Activated CD4-positive, alpha-beta T cell treated with anti-CD3 and anti-CD28 coated beads, Interleukin-2, amount 50 U/mL, for 24 hours (primary cell): ENCODE data around the gene CACNA2D2.

Experiments used
- DNase-seq, 2 donors: peaks; one replicate each; pipeline ENCODE4 v3.0.0-alpha.2; 2020; ENCODE audit warnings: low read depth in 1 of 2, low spot score in 1 of 2

The CACNA2D2 gene

DNA sequence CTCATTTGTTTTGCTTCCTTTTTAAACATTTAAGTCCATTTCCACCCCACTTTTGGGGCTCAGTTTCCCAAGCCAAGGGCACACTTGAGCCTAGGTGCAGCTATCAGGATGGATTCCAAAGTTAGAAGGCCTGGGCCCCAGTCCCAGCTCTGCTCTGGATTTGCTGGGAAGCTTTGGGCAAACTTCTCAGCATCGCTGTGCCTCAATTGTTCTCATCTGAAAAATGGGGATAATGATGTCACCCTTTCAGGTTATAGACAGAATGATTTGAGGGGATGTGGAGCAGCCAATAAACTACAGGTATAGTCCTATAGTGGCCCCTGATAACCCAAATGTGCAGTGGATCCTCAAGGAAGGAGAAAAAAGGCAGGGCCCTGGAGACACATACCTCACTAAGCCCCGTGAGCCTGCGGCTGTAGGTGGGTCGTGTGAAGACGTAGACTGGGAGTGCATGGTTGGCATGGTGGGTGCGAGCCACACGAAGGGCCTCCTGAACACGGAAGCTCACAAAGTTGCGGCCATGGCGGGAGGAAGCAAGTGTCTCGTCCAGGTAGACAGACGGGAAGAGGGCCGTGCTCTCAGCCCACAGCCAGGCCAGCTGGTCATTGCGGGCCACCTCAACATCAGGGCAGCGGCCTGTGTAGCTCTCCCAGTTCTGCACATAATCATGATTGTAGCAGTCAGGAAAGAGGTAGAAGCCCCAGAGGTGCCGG, 184.1 kb downstream of the CACNA2D2 start:
- DNase-seq = no peak

- no peak for DNase-seq
Observed at GRCh38 chr3:50318615-50319014, 184.8 kb downstream of the CACNA2D2 start.

GRCh38 chr3:50318163-50318562, 185.3 kb downstream of the CACNA2D2 start:
- DNase-seq = no peak

DNA sequence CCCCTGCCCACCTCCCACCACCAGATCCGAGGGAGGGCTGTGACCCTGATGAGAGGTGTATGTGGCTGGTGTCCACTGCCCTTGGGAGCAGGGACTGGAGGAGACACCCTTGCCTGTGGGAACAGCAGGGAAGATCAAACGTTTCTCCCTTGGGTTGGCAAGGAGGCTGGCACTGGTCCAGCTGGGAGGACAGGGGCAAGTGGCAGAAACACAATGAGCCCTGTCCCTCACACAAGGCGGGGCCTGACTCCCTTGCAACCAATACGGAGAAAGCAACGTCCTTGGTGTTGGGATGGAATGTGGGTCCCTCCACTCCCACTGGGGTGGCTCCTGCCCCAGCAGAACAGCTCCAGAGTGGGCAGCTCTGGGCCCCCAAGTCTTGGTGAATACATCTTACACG, 186.1 kb downstream of the CACNA2D2 start:
- DNase-seq = no peak

DNA sequence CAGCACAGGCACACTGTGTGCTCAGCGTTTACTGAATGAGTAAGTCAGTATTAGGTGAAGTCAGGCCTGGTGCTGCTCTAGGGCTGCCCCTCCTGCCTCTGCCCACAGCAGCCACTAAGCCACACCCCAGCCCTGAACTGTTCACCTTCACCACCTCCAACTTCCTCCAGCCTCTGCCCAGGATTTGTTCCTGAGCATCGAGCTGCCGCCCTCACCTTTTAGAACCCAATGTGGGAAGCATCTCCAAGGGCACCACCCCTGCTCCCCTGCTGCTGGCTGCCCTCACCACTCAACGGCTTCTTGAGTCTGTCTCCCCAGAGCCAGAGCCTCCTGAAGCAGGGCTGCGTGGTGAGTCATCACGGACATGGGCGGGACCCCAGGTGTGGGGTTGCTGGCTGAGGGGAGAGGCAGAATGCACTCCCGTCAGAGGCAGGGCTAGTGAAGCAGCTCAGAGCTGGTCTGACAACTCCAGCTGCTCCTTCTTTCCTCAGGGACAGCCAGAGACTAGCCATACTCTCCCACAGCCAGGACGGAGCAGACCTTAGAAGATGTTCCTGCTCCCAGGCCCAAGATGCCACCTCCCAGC, 186.7 kb downstream of the CACNA2D2 start:
- no peak for DNase-seq

- no peak for DNase-seq
Observed at GRCh38 chr3:50314816-50315215, 188.6 kb downstream of the CACNA2D2 start.

DNA sequence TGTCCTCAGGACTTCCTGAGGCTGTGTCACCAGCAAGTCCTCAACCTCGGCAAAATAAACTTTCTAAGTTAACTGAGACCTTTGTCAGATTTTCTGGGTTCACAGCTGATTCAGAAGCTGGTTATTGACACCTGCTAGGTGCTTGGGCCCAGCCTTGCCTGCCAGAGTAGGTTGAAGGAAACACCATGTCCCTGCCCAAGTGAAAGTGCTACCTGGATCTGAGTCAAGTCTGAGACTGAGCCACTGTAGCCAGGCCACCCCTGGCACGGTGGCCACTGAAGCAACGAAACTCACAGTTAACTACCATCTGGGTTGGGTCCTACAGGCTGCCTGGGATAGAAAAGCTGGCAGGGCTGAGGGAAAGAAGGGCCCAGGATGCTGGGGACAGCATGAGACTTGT, 189.1 kb downstream of the CACNA2D2 start:
- no peak for DNase-seq
